ENCODE data around the gene ADTRP.
"Not testable (repeated sequence)": the region's sequence is repeated elsewhere in the genome, so short reads cannot be mapped to it uniquely, and the experiment has no call there.

ADTRP gene

GRCh38 chr6:11688425-11688709, 90.2 kb downstream of the ADTRP start:
- no peak for DNase-seq

- DNase-seq, result no peak
Observed at GRCh38 chr6:11685481-11686093, 93.0 kb downstream of the ADTRP start.

- no peak for DNase-seq
Observed at GRCh38 chr6:11684901-11685480, 93.6 kb downstream of the ADTRP start.

- DNase-seq, result no peak
Observed at GRCh38 chr6:11683871-11684270, 94.7 kb downstream of the ADTRP start.

- DNase-seq, result no peak
Observed at GRCh38 chr6:11682561-11682975, 96.0 kb downstream of the ADTRP start.

- DNase-seq, result no peak
Observed at GRCh38 chr6:11681770-11682169, 96.8 kb downstream of the ADTRP start.

GRCh38 chr6:11681357-11681756, 97.2 kb downstream of the ADTRP start:
- no peak for DNase-seq

- not testable (repeated sequence) for DNase-seq
Observed at GRCh38 chr6:11680479-11680878, 98.1 kb downstream of the ADTRP start.

- DNase-seq, result no peak
Observed at GRCh38 chr6:11679099-11679498, 99.5 kb downstream of the ADTRP start.

GRCh38 chr6:11675601-11676000, 103.0 kb downstream of the ADTRP start:
- DNase-seq, result no peak

- no peak for DNase-seq
Observed at GRCh38 chr6:11672669-11673068, 105.9 kb downstream of the ADTRP start.

- no peak for DNase-seq
Observed at GRCh38 chr6:11672256-11672655, 106.3 kb downstream of the ADTRP start.

GRCh38 chr6:11669696-11670095, 108.9 kb downstream of the ADTRP start:
- DNase-seq, result no peak

- DNase-seq, result no peak
Observed at GRCh38 chr6:11668455-11668854, 110.1 kb downstream of the ADTRP start.

GRCh38 chr6:11667876-11668275, 110.7 kb downstream of the ADTRP start:
- no peak for DNase-seq

- DNase-seq, result no peak
Observed at GRCh38 chr6:11665604-11666326, 112.8 kb downstream of the ADTRP start.

Data from NCI-H1048 (cell line).